Stimulated activated CD4-positive, alpha-beta T cell treated with anti-CD3 and anti-CD28 coated beads, Interleukin-2, amount 100 ng/mL, for 24 hours (primary cell): ENCODE results near the gene HERC5.
"Not testable (repeated sequence)": the region's sequence is repeated elsewhere in the genome, so short reads cannot be mapped to it uniquely, and the experiment has no call there.

Experiments used
- DNase-seq, 2 donors: peaks; one replicate each; pipeline ENCODE4 v3.0.0-alpha.2; 2020

The HERC5 gene

GRCh38 chr4:88456670-88457306 is at the start of gene HERC5:
Gene HERC5, plus strand, starts transcription at chr4:88457119. Its CDS starts 151 bp downstream, at chr4:88457270.
- DNase-seq, result peak; percentile 84 to 89

GRCh38 chr4:88409206-88409605 is 47.7 kb upstream of the HERC5 start:
- DNase-seq, result no peak

GRCh38 chr4:88409789-88410188 is 47.1 kb upstream of the HERC5 start:
- no peak for DNase-seq

- no peak for DNase-seq
These were observed 45.3 kb upstream of the HERC5 start for GRCh38 chr4:88411491-88412096.

- no peak for DNase-seq
These were observed 43.1 kb upstream of the HERC5 start for GRCh38 chr4:88413801-88414200.

- no peak for DNase-seq
These were observed 42.2 kb upstream of the HERC5 start for GRCh38 chr4:88414755-88415154.

- no peak for DNase-seq
These were observed 40.9 kb upstream of the HERC5 start for GRCh38 chr4:88415982-88416381.

- no peak for DNase-seq
These were observed 38.5 kb upstream of the HERC5 start for GRCh38 chr4:88418411-88418810.

GRCh38 chr4:88419874-88420273 is 37.0 kb upstream of the HERC5 start:
- no peak for DNase-seq

GRCh38 chr4:88420844-88421243 is 36.1 kb upstream of the HERC5 start:
- no peak for DNase-seq

- DNase-seq, result no peak
These were observed 34.5 kb upstream of the HERC5 start for GRCh38 chr4:88422403-88422802.

GRCh38 chr4:88429401-88429800 is 27.5 kb upstream of the HERC5 start:
- no peak for DNase-seq

GRCh38 chr4:88435987-88436693 is 20.8 kb upstream of the HERC5 start:
- no peak for DNase-seq

GRCh38 chr4:88437873-88438272 is 19.0 kb upstream of the HERC5 start:
- not testable (repeated sequence) for DNase-seq

GRCh38 chr4:88439161-88439760 is 17.7 kb upstream of the HERC5 start:
- no peak for DNase-seq

GRCh38 chr4:88440146-88440545 is 16.8 kb upstream of the HERC5 start:
- no peak for DNase-seq

- DNase-seq, result no peak
These were observed 15.2 kb upstream of the HERC5 start for GRCh38 chr4:88441696-88442095.

GRCh38 chr4:88442689-88443191 is 14.2 kb upstream of the HERC5 start:
- no peak for DNase-seq

GRCh38 chr4:88443486-88443885 is 13.4 kb upstream of the HERC5 start:
- DNase-seq, result no peak

- no peak for DNase-seq
These were observed 11.7 kb upstream of the HERC5 start for GRCh38 chr4:88445252-88445651.

GRCh38 chr4:88446124-88446523 is 10.8 kb upstream of the HERC5 start:
- DNase-seq, result no peak

GRCh38 chr4:88447371-88448095 is 9.4 kb upstream of the HERC5 start:
- no peak for DNase-seq

- not testable (repeated sequence) for DNase-seq
These were observed 8.6 kb upstream of the HERC5 start for GRCh38 chr4:88448211-88448765.
